ENCODE results near the gene HSD17B8. TPM values are rescaled to one million over a fixed set of nuclear protein-coding genes. Genes with fewer than 3 reads are reported as not detected.

HSD17B8 gene
- total RNA-seq, 1 donor from 2014 or later, result 18.2 TPM

GRCh38 chr6:33201935-33202334 is 2.5 kb upstream of the HSD17B8 start:
- intact Hi-C loops (cut with micrococcal nuclease), result loop anchor here (2.0 to 10.0 kb wide), 4 partner anchors 80 to 1549 kb away; partner anchors contain the start of genes AGPAT1, BAG6, CLIC1 and RNF5
- Mint-ChIP-seq H3K9me3 (no peaks in the 10 kb centered on the region), H3K4me3 (peak overlapping the region; percentile 100), H3K27me3 (no peaks in the 10 kb centered on the region), H3K4me1 (peaks cover 72% of the 10 kb centered on the region), H3K27ac (peak overlapping the region; percentile 97), H3K36me3 (ENCODE audit: low read depth) (peaks cover 54% of the 10 kb centered on the region)
- no peak for DNase-seq

- H3K4me1 Mint-ChIP-seq, result peaks cover 66% of the 10 kb centered on the region
- peaks cover 48% of the 10 kb centered on the region for H3K36me3 Mint-ChIP-seq (ENCODE audit: low read depth)
- H3K27me3 Mint-ChIP-seq, result no peaks in the 10 kb centered on the region
- H3K9me3 Mint-ChIP-seq, result no peaks in the 10 kb centered on the region
- no peak for DNase-seq
- H3K27ac Mint-ChIP-seq, result no peak overlapping the region
- H3K4me3 Mint-ChIP-seq, result peak overlapping the region; percentile 100
- intact Hi-C loops (cut with micrococcal nuclease), result loop anchor here (5.0 to 10.0 kb wide), 3 partner anchors 80 to 1468 kb away; partner anchors contain the start of genes AGPAT1, CLIC1 and RNF5
These were observed 1.7 kb upstream of the HSD17B8 start for GRCh38 chr6:33202799-33203198.

GRCh38 chr6:33203443-33204164 is 851 bp upstream of the HSD17B8 start:
- Mint-ChIP-seq H3K9me3 (no peaks in the 10 kb centered on the region), H3K36me3 (ENCODE audit: low read depth) (peaks cover 43% of the 10 kb centered on the region), H3K4me1 (peaks cover 60% of the 10 kb centered on the region), H3K27me3 (no peaks in the 10 kb centered on the region), H3K4me3 (peak overlapping the region; percentile 100), H3K27ac (peak overlapping the region; percentile 23)
- no peak for DNase-seq
- intact Hi-C loops (cut with micrococcal nuclease), result loop anchor here (1.0 to 10.0 kb wide), 6 partner anchors 81 to 1469 kb away; partner anchors contain the start of genes AGPAT1, CLIC1, PSMB8 and RNF5

- Mint-ChIP-seq H3K36me3 (ENCODE audit: low read depth) (peaks cover 43% of the 10 kb centered on the region), H3K4me1 (peaks cover 60% of the 10 kb centered on the region), H3K4me3 (peak overlapping the region; percentile 100), H3K27me3 (no peaks in the 10 kb centered on the region), H3K9me3 (no peaks in the 10 kb centered on the region), H3K27ac (peak overlapping the region; percentile 23)
- intact Hi-C loops (cut with micrococcal nuclease), result loop anchor here (1.0 to 10.0 kb wide), 6 partner anchors 82 to 1469 kb away; partner anchors contain the start of genes AGPAT1, CLIC1, PSMB8 and RNF5
- DNase-seq, result no peak
These were observed 365 bp upstream of the HSD17B8 start for GRCh38 chr6:33204165-33204414.

- DNase-seq, result peak; percentile 74
- intact Hi-C loops (cut with micrococcal nuclease), result loop anchor here (1.0 to 10.0 kb wide), 5 partner anchors 44 to 1471 kb away; partner anchors contain the start of genes AGPAT1, CLIC1, PSMB8 and RNF5
- Mint-ChIP-seq H3K4me3 (peak overlapping the region; percentile 100), H3K27ac (peak overlapping the region; percentile 97), H3K27me3 (no peaks in the 10 kb centered on the region), H3K9me3 (no peaks in the 10 kb centered on the region), H3K36me3 (ENCODE audit: low read depth) (peaks cover 52% of the 10 kb centered on the region), H3K4me1 (peaks cover 62% of the 10 kb centered on the region)
These were observed 954 bp downstream of the HSD17B8 start for GRCh38 chr6:33205191-33206026.

- peaks cover 49% of the 10 kb centered on the region for H3K36me3 Mint-ChIP-seq (ENCODE audit: low read depth)
- peak overlapping the region; percentile 100 for H3K4me3 Mint-ChIP-seq
- DNase-seq, result no peak
- peak overlapping the region; percentile 97 for H3K27ac Mint-ChIP-seq
- intact Hi-C loops (cut with micrococcal nuclease), result loop anchor here (10.0 kb wide), 2 partner anchors 1031 to 1471 kb away; partner anchors contain the start of genes AGPAT1, CLIC1 and RNF5
- H3K9me3 Mint-ChIP-seq, result no peaks in the 10 kb centered on the region
- H3K4me1 Mint-ChIP-seq, result peaks cover 58% of the 10 kb centered on the region
- H3K27me3 Mint-ChIP-seq, result no peaks in the 10 kb centered on the region
These were observed 1.8 kb downstream of the HSD17B8 start for GRCh38 chr6:33206027-33206863.

GRCh38 chr6:33206864-33207551 is 2.6 kb downstream of the HSD17B8 start:
- Mint-ChIP-seq H3K36me3 (ENCODE audit: low read depth) (peaks cover 47% of the 10 kb centered on the region), H3K4me3 (peak overlapping the region; percentile 89), H3K27ac (peak overlapping the region; percentile 96), H3K4me1 (peaks cover 52% of the 10 kb centered on the region), H3K9me3 (no peaks in the 10 kb centered on the region), H3K27me3 (peaks cover 1% of the 10 kb centered on the region)
- DNase-seq, result no peak
- intact Hi-C loops (cut with micrococcal nuclease), result loop anchor here (10.0 kb wide), 2 partner anchors 1032 to 1472 kb away; partner anchors contain the start of genes AGPAT1, CLIC1 and RNF5

- intact Hi-C loops (cut with micrococcal nuclease), result loop anchor here (1.0 to 10.0 kb wide), 3 partner anchors 41 to 1473 kb away; partner anchors contain the start of genes AGPAT1, CLIC1 and RNF5
- peak; percentile 74 for DNase-seq
- Mint-ChIP-seq H3K4me3 (peak overlapping the region; percentile 89), H3K4me1 (peaks cover 47% of the 10 kb centered on the region), H3K27me3 (peaks cover 6% of the 10 kb centered on the region), H3K27ac (peak overlapping the region; percentile 96), H3K36me3 (ENCODE audit: low read depth) (peaks cover 47% of the 10 kb centered on the region), H3K9me3 (no peaks in the 10 kb centered on the region)
These were observed 3.2 kb downstream of the HSD17B8 start for GRCh38 chr6:33207552-33208090.

- no peaks in the 10 kb centered on the region for H3K9me3 Mint-ChIP-seq
- H3K4me1 Mint-ChIP-seq, result peaks cover 46% of the 10 kb centered on the region
- peak within 1 kb of the TSS; percentile 89 for H3K4me3 Mint-ChIP-seq
- H3K27me3 Mint-ChIP-seq, result peaks cover 13% of the 10 kb centered on the region
- peak within 1 kb of the TSS; percentile 97 for H3K27ac Mint-ChIP-seq
- H3K36me3 Mint-ChIP-seq (ENCODE audit: low read depth), result peaks cover 41% of the 10 kb centered on the region
- intact Hi-C loops (cut with micrococcal nuclease), result loop anchor here (1.0 to 10.0 kb wide), 3 partner anchors 40 to 1474 kb away; partner anchors contain the start of genes AGPAT1, CLIC1 and RNF5
- DNase-seq, result peak; percentile 97
These were observed 3.9 kb downstream of the HSD17B8 start, which contains the start of gene RING1 for GRCh38 chr6:33208091-33208967. Gene RING1, plus strand, starts transcription at chr6:33208500. Its CDS starts 323 bp downstream, at chr6:33208823.

GRCh38 chr6:33209856-33210255 is 5.4 kb downstream of the HSD17B8 start:
- Mint-ChIP-seq H3K4me1 (peaks cover 45% of the 10 kb centered on the region), H3K9me3 (no peaks in the 10 kb centered on the region), H3K27ac (no peak overlapping the region), H3K4me3 (peak overlapping the region; percentile 89), H3K36me3 (ENCODE audit: low read depth) (peaks cover 31% of the 10 kb centered on the region), H3K27me3 (peaks cover 26% of the 10 kb centered on the region)
- intact Hi-C loops (cut with micrococcal nuclease), result loop anchor here (10.0 kb wide), 2 partner anchors 1035 to 1475 kb away; partner anchors contain the start of genes AGPAT1, CLIC1 and RNF5
- no peak for DNase-seq

GRCh38 chr6:33211136-33211535 is 6.7 kb downstream of the HSD17B8 start:
- intact Hi-C loops (cut with micrococcal nuclease), result no loop called here
- Mint-ChIP-seq H3K36me3 (ENCODE audit: low read depth) (peaks cover 30% of the 10 kb centered on the region), H3K4me1 (peaks cover 35% of the 10 kb centered on the region), H3K4me3 (no peak overlapping the region), H3K9me3 (no peaks in the 10 kb centered on the region), H3K27me3 (peaks cover 35% of the 10 kb centered on the region), H3K27ac (no peak overlapping the region)
- no peak for DNase-seq
